ENCODE data around the gene ARID1B. TPM values are rescaled to one million over a fixed set of nuclear protein-coding genes. Genes with fewer than 3 reads are reported as not detected.

The ARID1B gene
- total and polyA plus RNA-seq, 2 of the 4 experiments (the other 2 are of a cell fraction) = 14.5 to 20.1 TPM

DNA sequence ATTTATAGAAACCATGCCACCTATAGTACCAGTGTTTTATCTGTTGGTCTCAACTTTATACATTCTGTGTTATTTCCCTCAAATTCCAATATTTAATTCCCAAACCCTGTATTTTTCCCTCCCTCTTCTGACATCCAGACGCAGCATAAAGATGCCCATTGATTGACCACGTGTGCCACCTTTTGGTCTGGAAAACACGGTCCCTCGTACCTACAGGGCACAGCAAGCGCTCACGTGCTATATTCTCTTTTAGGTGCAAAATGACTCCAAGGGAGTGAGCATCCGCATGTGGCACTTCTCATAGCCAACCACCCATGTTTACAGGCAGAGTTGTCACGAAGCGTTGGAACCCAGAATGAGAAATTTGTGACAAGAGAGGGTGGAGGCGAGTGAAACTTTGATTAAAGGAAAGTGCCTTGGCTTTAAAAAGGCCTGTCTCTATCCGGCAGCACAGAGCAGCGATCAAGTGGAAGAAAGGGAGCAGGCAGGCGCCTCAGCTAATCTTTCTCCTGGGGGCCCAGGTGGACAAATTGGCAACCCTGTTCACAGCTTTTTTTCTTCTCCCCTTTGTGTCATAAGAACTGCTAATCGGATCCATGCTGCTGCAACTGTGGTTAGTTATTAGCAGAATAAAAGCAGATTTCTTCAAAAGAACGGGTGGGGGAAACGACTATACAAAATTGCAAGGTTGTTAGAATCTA lies 320.2 kb downstream of the ARID1B start:
- POLR2A ChIA-PET (ENCODE audit: unreplicated experiment) = no interaction called here

More for the DNA sequence above, 320.2 kb downstream of the ARID1B start:
- Histone ChIP-seq H3K9me3 (ENCODE audit: control insufficient read depth, insufficient read depth, low read length) (no peaks in the 10 kb centered on the region), H2AFZ (replicated peaks; ENCODE audit: low read length, poor library complexity) (no peak overlapping the region), H2BK20ac (ENCODE audit: low read depth, low read length) (no peak overlapping the region), H2BK5ac (ENCODE audit: low read depth, low read length, poor library complexity, severe bottlenecking) (no peak overlapping the region), H3K9ac (ENCODE audit: low read depth, low read length) (no peak overlapping the region), H4K20me1 (ENCODE audit: insufficient read depth, low read length) (no peaks in the 10 kb centered on the region), H3K4ac (ENCODE audit: low read depth, low read length) (no peak overlapping the region), H2AK5ac (ENCODE audit: low read depth, low read length) (no peak overlapping the region), H2AK9ac (replicated peaks; ENCODE audit: low read depth, low read length, poor library complexity) (no peak overlapping the region), H3K4me2 (ENCODE audit: low read depth, low read length) (no peak overlapping the region), H3K14ac (replicated peaks; ENCODE audit: low read depth, low read length) (no peak overlapping the region), H3K27me3 (ENCODE audit: control insufficient read depth, insufficient read depth, low read length) (no peaks in the 10 kb centered on the region), H3K9me1 (ENCODE audit: insufficient read depth, low read length) (no peaks in the 10 kb centered on the region; the same call in 1 of the 2 replicates), H3K79me1 (ENCODE audit: low read depth in 1 of 2, low read length in 2 of 2) (peaks cover 32 to 43% of the 10 kb centered on the region in 2 experiments), H3K23ac (ENCODE audit: low read depth, low read length) (no peak overlapping the region), H3K56ac (ENCODE audit: extremely low read depth, insufficient read depth, low read length) (no peak overlapping the region), H3K4me1 (ENCODE audit: control insufficient read depth, insufficient read depth, low read length) (no peaks in the 10 kb centered on the region), H3K18ac (ENCODE audit: low read depth, low read length) (no peak overlapping the region), H4K8ac (ENCODE audit: low read depth in 2 of 2, low read length in 2 of 2) (no peak overlapping the region), H3K36me3 (ENCODE audit: control insufficient read depth, insufficient read depth, low read length) (peaks cover 8% of the 10 kb centered on the region; the same call in 1 of the 2 replicates), H4K91ac (ENCODE audit: insufficient read depth, low read depth, low read length) (no peak overlapping the region), H3K27ac (ENCODE audit: insufficient read depth, low read length) (no peak overlapping the region), H2BK120ac (ENCODE audit: low read depth, low read length) (no peak overlapping the region), H2BK15ac (ENCODE audit: low read depth, low read length) (no peak overlapping the region), H4K5ac (ENCODE audit: low read depth, low read length) (no peak overlapping the region), H3K4me3 (ENCODE audit: insufficient read depth, low read depth, low read length) (no peak overlapping the region)
- TF ChIP-seq, protein P1, sequence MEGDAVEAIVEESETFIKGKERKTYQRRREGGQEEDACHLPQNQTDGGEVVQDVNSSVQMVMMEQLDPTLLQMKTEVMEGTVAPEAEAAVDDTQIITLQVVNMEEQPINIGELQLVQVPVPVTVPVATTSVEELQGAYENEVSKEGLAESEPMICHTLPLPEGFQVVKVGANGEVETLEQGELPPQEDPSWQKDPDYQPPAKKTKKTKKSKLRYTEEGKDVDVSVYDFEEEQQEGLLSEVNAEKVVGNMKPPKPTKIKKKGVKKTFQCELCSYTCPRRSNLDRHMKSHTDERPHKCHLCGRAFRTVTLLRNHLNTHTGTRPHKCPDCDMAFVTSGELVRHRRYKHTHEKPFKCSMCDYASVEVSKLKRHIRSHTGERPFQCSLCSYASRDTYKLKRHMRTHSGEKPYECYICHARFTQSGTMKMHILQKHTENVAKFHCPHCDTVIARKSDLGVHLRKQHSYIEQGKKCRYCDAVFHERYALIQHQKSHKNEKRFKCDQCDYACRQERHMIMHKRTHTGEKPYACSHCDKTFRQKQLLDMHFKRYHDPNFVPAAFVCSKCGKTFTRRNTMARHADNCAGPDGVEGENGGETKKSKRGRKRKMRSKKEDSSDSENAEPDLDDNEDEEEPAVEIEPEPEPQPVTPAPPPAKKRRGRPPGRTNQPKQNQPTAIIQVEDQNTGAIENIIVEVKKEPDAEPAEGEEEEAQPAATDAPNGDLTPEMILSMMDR (conservative IDR thresholded peaks at IDR 0.05; ENCODE audit: low read depth, low read length) = no peak
- no peak for TF ChIP-seq RCOR1 (IDR thresholded peaks at IDR 0.05; ENCODE audit: insufficient replicate concordance, low read length)
- in situ Hi-C loops (cut with MboI; ENCODE audit: low sequenced_read_pairs) = no loop called here
- dilution Hi-C loops (cut with HindIII; ENCODE audit: low sequenced_read_pairs, unreplicated experiment) = no loop called here
- CTCF ChIA-PET = no interaction called here
- BruUV-seq (replicated peaks) = no TSS peak
- no peak for ATAC-seq (ENCODE audit: low read depth)
- WGBS, 2 experiments (ENCODE audit: extremely low coverage in 2 of 2, insufficient read length in 1 of 2) = 85% methylated on average over 4 of the region's 16 CpGs; no CpG with 5 or more reads in 1 of the 2 experiments
- no peak for DNase-seq
- intact Hi-C loops (cut with micrococcal nuclease) = no loop called here

Measured in IMR-90 (cell line).